ENCODE measurements around the gene QSOX2.
A peak's percentile ranks its signal among the peaks of the same experiment; 100 is the strongest.

Gene QSOX2

DNA sequence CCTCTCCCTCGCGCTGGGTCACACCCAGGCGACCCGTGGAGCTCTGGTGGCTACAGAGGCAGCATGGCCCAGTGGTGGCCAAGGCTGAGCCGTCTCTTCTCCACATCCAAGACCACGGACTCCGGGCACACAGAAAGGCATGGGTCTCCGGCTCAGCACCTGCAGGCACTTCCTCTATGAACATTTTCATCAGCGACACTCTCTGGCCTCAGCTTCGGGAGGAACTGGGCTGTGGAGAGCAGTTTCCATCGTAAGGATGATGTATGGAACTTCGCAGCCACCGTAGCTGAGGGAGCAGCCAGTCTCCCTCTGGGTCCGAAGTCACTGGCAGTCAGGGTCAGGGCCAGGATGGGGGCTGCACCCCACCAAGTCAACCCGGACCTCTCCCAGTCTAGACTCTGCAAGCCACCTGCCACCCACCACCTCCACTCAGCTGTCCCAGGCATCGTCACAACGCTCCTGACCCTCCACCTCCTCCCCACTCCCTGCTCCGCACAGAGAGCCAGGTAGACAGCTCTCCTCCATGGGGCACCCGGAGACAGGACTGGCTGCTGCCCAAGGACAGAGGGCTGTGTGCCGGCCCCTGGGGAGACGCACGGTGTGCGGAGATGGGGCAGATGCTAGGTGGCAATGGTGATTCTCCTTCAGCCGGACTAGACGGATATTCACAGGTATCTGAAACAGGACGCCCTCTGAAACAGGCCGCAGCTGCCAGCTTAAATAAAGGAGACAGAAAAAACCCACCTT is 9.7 kb downstream of the QSOX2 start:
- no peak for DNase-seq

DNA sequence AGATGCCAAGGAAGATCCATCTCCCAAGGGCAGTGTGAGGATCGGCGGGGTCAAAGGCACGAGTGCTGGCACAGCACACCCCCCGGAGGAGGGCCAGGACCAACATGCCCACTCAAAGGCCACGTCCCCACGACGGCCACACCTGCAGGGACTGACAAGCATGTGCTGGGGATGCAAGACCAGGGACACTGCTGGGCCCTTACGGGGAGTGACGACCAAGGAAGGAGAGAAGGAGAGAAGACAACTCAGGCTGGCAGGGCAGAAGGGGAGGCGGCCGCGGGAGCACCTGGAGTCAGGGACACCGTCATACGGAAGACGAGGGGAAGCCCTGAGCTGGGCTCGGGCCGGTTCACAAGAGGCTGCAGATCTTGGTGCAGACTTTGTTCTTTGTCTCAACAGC is 10.4 kb downstream of the QSOX2 start:
- DNase-seq = no peak

DNA sequence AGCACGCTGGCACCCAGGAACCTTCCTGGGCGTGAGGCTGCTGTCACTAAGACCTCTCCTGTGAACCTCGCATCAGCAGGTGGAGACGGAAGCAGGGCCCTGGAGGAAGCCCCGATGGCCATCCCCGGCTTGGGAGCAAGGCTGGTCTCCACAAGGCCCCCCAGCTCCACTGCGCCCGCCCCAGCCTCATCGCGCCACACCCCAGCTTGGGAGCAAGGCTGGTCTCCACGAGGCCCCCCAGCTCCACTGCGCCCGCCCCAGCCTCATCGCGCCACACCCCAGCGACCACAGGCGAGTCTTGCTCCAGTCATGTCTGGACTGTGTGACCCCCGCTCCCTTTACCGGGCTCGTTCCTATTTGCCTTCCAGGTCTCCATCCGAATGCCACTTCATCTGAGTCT is 11.0 kb downstream of the QSOX2 start:
- no peak for DNase-seq

DNA sequence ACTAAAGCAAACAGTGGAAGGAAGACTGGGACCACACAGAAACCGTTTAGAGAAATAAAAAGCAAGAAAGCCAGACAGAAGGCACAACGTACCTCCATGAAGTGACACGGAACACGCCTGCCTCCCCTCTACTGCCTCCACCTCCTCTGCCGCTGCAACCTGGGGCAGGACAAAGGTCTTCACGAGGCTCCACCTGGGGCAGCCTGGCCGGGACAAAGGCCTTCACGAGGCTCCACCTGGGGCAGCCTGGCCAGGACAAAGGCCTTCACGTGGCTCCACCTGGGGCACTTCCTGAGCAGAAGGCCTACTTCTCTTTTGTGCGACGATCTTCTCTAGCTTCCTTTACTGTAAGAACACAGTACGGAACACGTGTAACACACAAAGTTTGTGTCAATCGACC is 11.7 kb downstream of the QSOX2 start:
- no peak for DNase-seq

DNA sequence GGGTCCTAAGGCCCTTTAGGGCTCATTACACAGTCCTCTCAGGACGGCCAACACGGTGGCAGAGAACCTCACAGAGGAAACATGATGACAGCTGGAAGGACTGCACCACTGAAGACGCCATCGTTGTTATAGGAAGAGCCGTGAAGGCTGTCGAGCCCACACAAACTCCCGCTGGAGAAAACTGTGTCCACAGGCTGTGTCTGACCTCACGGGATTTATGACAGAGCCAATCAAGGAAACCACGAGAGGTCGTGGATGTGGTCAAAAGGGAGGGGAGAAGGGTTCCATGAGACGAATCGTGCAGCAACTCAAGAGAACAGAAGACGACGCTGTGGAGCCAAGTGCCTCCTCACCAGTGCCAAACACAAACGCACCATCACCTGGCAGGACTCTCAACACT is 12.2 kb downstream of the QSOX2 start:
- DNase-seq = peak; percentile 23

DNA sequence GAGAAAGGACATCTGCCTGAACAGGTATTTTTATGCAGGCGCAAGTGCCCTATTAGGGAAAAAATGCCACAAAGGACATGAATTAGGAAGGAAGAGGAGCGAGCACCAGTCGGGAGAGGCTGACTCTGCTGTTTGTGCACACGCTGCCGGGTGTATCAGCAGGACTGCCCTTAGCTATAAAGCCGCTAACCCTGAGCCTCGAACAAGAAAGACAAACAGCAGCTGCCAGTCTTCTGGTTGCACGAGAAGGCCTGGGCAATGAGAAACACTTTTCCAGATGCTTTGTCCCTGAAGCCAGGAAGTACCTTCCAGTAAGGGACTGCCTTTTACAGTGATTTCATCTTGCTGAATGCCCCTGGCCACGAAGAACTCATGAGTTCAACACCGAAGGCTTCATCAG is 12.6 kb downstream of the QSOX2 start:
- peak; percentile 34 for DNase-seq

DNA sequence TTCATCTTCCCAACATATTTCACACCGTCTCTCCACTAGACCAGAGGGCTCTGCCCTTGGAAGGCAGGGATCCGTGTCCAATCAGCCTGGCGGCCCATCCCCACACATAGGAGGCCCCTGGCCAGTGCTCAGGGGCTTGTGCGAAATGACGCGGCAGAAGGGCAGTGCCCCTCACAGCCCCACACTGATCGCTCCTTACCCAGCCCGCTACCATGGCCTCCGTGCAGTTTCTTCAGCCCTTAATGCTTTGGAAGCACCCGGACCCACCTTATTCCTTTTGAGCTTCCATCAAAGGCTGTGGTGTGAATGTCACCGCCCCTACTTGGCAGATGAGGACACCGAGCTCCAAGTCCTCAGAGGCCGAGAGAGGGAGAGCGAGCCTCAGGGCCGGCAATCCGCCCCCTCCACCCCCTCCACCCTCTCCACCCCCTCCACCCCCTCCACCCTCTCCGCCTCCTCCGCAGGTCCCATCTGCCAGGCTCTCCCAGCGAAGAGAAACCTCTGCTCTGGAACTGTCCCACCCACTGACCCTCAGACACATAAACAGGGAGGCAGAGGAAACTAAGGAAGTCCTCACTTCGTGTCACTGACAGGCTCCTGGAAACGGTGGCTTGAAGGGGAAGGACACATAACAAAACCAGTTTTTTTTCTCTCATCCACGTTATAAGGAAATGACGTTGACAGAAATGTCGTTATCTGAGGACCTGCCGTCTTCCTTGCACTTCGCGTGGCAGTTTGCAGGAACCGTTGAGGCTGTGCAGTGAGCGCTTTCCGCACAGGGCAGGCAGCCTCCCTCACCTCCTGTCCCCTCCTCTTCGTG is 13.9 kb downstream of the QSOX2 start:
- DNase-seq = peak; percentile 97

DNA sequence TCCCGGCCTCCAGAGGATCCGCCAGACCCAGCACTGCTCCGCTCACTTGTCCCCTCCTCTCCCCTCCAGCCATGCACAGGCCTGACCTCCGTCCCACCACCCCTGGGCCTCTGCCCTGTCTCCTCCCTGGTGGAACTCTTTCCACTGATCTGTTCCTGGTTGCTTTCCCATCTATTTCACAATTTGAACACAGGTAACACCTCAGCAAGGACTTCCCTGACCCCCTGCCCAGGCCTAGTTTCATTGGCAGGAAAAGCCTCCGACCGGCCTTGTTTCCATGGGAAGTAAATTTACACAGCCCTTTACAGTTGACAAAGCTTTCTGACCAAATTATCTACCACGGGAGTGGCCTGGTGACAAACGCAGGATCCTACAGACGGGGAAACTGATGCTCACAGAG is 14.8 kb downstream of the QSOX2 start:
- no peak for DNase-seq

DNA sequence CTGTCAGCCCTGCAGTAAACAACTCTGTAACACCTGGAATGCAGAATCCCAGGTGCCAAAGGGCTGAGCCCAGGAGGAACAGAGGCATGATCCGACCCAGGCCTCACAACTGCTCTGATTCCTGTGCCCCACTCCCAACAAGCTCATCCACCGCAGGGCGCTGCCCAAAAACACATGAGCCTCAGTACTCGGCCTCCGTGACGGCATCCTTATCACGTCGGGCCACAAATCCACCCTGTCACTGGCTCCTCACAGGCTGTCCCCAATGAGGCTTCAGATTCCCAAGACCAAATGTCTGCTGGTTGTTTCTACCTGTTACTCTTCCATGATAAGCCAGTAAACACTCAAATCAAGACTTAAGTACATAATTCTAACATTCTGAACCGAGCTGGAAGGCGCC is 15.2 kb downstream of the QSOX2 start:
- no peak for DNase-seq

DNA sequence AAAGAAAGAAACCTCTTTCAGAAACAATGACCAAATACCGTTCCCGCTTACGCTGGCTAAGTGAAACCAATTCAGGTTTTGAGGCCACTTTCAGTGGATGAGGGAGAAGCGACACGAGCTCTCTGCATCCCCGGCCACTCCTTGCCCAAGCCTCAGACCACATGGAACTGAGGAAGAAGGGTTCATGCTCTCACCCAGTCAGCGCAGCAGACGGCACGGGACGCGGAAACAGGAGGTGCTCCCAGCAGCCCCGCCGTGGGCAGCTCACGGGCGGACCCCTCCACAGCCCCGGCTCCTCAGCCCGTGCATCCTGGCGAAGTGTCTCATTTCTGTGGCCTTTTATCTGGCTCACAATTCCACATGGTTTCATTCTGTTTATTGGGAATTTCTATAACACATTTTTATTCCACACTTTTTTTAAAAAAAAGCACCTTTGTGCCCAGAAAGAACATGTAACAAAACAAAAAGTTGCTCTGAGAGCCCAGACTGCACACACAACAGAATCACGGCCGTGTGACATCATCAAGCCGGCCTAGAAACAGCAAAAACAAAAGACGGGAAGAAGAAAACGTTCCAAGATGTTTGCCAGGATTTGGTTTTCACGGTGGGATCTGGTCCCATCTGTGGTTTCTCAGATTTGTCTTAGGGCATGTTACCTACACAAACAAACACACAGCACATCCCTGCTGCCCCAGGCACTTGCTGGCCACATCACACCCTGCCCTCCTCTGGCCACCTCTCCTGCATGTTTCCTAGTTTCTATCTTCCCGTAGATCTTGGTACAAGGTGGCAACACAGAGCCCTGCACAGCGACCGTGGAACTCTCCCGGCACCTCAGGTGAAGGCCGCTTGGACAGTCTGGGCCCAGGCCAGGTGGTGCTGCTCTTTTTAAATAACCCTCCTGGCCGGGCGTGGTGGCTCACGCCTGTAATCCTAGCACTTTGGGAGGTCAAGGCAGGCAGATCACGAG is 16.2 kb downstream of the QSOX2 start:
- no peak for DNase-seq

DNA sequence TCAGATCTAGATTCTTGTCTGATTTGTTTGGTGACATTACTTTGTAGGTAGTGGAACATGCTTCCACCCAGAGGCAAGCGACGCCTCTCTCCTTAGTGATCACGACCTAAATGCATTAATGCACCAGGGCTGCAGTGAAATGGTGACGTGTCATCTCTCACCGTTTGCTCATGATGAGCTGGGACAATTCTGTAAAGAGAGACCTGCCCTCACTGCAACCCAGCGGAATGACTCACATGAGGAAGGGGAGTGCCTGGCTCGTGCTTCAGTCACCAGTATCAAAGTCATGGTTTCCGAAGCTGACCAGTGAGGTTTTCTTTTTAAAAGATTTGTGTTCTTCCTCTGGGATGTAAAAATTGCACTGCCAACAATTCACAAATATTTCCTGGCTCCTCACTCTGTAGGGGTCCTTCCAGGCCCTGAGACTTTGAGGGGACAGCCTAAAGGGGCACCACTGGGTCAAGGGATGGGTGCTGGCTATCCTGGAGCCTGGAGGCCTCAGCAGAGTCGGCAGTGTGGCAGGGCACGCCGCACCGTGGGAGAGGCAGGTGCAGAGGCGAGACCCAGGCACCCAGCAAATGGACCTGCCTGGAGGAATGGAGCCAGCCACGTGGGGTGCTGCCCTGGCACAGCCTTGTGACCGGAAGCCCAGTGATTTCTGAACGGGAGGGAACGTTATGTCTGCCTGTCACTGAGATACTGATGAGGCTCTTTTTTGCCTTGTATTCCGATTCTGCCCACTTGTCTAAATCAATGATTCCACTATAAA is 17.3 kb downstream of the QSOX2 start:
- no peak for DNase-seq

DNA sequence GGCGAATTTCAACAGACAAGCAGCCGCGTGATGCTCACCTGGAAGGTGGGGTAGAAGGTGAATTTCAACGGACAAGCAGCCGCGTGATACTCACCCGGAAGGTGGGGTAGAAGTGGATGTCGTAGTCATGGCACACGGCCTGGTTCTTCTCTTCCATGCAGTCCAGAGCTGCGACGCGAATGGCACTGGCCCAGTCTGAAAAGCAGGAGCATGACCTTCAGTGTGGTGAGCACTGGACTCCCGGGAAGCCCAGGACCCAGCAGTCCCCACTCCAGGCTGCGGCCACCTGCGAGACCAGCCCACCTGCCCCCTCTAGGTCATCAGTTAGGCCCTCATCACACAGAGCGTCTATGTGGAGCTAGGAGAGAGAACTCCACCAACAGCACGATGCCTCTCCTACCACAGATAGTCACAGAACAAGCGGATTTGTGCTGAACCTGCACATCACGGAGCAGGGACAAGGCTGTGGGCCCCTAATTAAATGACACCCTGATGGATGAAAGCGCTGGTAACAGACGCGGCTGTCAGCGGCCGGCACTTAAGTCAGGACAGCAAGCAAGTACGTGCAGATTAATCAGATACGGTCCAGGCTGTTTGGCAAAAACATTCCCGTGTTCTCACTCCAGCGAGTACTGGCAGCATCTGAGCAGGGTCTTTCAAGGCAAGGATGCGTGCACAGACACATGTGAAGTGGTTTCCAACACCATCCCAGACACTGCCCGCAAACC is 18.8 kb downstream of the QSOX2 start:
- no peak for DNase-seq

DNA sequence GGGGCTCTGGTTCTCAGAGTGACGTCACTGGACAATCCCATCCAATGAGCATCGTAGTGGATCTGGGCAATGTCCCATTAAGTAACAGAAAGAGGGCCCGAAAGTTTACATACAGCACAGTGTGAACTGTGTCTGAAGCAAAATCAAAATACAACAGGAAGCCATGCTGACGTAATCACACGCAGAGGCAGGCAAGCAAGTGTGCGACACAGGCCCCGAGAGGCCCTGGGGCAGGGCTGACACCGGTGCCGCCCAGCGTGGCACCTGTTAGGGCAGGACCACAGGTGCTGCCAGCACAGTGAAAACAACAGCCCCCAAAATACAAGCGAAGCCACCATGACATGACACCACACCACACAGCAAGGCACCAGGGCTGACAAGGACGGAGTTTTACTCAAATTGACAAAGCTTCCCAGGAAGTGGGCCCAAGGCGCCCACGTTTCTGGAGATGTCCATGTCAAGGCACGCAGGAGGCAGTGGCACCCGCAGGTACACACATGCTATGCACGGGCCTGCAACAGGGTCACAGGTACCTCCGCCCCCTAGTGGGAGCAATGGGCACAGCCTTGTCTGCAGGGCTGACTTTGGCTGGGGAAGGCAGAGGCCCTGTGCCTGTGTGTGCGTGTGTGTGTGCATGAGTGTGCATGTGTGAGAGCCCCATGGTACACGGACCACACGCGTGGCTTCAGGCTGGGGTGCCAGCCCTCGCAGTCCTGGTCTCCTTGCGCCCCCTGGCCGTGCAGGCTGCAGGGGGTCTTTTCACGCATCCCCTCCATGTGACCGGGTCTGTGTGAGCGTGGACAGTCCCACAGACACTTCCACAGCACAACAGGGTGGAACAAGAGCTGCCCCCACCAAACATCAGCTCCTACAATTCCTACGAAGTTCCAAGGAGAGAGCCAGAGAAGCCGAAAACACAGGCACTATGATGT is 19.6 kb downstream of the QSOX2 start:
- DNase-seq = peak; percentile 6

DNA sequence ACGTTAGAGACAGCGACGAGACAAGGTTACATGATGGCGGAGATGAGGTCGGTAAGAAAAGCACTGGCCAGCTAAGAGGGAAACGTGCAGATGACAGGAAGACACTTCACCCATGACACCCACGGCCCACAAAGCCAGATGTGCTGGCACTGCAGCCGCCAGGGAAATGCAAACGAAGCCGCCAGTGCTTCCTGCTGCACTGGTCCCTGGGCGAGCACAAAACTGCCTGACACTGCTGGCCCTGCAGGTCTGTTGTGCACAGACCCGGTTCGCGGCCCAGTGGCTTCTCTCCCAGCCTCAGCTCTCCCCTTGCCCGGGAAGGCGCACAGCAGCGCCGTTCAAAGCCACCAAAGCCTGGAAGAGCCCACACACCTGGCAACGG is 20.3 kb downstream of the QSOX2 start:
- no peak for DNase-seq

DNA sequence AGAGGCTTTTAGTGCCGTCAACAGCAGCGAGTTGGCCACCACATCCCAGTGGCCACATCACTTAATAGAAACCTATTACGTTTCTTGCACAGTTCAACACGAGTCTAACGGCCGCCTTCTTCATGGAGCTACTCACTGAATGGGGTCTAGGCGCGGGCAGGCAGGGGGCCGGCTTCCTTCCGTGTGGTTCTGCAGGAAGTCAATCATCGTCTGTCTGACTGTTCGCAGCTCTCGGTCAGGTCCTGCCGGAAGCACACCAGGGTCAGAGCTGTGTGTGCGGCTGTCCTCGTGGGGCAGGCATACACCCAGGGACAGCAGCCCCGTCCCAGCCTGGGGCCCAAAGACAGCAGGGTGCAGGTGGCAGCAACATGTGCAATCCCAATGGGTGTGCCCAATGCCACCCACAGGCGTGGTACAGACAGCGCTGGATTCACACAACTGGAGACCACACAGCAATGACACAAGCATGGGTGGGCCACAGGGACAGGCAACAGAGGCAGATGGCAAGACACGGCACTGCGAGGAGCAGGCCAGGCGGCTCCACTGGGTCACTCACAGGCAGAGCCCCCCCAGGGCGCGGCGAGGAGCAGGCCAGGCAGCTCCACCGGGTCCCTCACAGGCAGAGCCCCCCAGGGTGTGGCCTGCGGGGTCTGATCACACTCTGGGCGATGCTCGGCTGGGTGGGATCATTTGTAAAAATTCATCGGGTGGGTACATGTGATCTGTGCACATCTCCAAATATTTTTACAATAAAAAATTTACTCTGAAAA is 21.6 kb downstream of the QSOX2 start:
- DNase-seq = no peak

DNA sequence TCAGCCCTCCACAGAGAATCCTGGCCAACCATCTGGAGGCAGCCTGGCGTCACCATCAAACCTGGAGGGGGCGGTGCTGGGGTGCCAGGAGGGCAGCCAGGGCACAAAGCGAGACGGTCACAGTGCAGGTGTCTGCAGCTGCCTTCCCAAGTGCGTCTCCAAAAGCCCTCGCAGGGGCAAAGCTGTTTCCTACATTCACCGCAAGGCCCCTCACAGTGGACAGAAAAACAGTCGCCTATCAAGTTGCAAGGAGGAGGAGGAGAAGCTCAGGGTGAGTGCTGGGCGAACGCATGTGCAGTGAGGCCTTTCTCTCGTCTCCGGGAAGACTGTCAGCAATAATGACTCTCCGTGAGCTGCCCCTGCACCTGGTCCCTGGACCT is 22.7 kb downstream of the QSOX2 start:
- DNase-seq = no peak

DNA sequence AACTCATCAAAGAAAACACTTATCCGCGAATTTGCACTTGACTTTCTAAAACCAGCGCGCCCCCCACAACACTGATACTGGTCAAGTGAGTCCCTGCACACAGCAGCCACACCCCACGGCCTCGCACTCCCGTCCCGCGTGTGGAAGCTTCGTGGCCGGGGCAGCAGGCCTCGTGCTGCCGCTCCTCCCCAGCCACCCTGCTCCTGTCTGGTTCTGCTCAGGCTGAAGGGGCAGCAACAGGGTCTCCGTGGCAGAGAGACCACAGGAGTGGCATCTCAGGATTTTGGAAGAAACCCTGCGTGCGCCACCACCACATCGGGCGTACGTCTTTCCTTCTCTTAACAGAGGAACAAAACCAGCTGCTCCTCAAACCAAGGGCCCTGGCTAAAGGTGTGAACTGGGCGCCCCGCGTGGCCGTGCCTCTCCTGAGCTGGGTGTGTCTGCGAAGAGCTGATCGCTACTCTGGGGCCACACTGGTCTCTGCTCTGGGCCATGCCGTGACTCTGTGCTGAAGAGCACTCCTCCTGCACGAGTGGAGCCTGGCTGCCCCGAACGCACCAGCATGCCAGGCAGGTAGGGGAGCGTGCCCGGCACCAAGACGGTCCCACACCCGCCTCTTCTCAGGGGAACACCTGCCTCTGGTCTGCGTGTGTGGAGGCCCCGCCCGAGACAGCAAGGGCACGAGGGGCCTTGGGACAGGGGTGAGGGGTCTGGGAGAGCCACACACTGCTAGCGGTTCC is 23.3 kb downstream of the QSOX2 start:
- DNase-seq = no peak

DNA sequence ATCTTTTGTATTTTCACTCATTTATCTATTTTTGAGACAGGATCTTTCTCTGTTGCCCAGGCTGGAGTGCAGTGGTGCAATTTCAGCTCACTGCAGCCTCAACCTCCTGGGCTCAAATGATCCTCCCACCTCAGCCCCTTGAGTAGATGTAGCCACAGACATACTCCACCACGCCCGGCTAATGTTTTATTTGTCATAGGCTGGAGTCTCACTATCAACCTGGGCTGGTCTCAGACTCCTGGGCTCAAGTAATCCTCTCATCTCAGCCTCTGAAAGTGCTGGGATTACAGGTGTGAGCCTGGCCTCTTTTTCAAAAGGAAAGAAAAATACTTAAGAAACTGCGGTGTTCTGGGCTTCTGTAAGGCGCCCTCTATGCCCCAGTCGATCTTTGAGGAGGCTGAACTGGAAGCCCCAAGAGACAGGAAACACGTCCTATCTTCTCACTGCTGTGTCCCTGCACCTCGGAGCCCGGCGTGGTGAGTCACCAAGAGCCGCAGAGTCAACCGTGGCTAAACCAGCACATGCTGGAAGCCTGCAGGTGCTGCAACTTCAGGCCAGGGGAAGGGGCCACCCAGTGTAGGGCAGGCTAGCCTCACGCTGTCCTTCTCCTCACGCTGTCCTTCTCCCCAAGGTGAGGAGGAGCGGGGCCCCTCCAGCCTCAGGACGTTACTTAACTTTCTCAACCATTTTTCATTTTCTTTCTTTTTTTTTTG is 25.4 kb downstream of the QSOX2 start:
- DNase-seq = peak; percentile 68

DNA sequence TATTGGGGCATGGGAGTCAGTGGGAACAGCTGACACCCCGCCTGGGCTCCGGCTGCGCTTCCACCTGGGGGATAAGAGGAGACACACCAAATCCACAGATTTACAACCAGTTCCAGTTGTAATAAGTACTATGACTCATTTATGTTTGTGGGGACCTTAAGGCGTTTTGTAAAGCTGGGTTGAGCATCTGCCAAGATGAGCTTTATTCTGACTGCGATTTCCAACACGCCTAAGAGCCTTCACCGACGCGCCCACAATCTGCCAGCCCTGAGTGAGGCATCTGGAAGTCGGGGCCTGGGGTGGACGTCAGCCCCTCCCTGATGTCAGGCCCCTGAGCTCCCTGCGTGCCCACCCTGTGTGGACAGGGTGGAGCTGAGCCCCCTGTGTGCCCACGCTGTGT is 26.3 kb downstream of the QSOX2 start:
- no peak for DNase-seq

All from GF-D8 (cell line).